DND-41 (cell line): ENCODE measurements around the gene CHADL.

Source experiments
- ATAC-seq: fragments of 200-7000 bp; cut with Tn5 transposase; 3 replicates; pipeline ENCODE4 v1.9.1; 2021; ENCODE audit warnings: low read depth; ENCODE audit not compliant: insufficient read depth
- DNase-seq: peaks from one replicate; pipeline ENCODE4 v3.0.0-alpha.2; 2020
- H2AFZ ChIP-seq: 2 replicates; pipeline ENCODE4 v1.6.0; 2012; ENCODE audit warnings: low read depth, low read length
- H3K27ac ChIP-seq: 2 replicates; pipeline ENCODE4 v1.5.1; 2012; ENCODE audit warnings: low read length, inconsistent platforms
- H3K27me3 ChIP-seq: fragments of 200-600 bp; sonication (generic); 2 replicates; pipeline ENCODE4 v1.6.0; 2012; ENCODE audit warnings: low read length, mild to moderate bottlenecking, inconsistent platforms; ENCODE audit not compliant: insufficient read depth, poor library complexity
- H3K36me3 ChIP-seq: 2 replicates; pipeline ENCODE4 v1.5.1; 2012; ENCODE audit warnings: low read length, inconsistent platforms; ENCODE audit not compliant: insufficient read depth
- H3K4me1 ChIP-seq: 2 replicates; pipeline ENCODE4 v1.5.1; 2012; ENCODE audit warnings: mild to moderate bottlenecking, low read length; ENCODE audit not compliant: insufficient read depth
- H3K4me2 ChIP-seq: 2 replicates; pipeline ENCODE4 v1.6.0; 2012; ENCODE audit warnings: mild to moderate bottlenecking, moderate library complexity, low read length, inconsistent platforms; ENCODE audit not compliant: insufficient read depth
- H3K4me3 ChIP-seq, 2 experiments: fragments of 200-600 bp in 1 of 2; shearing (Covaris generic) in 1 of 2; 2 replicates each; pipeline ENCODE4 v1.5.1; 2012 to 2016; ENCODE audit warnings: inconsistent platforms in 2 of 2, low read length in 2 of 2, mild to moderate bottlenecking in 2 of 2, low read depth in 1 of 2, moderate library complexity in 1 of 2
- H3K79me2 ChIP-seq: 2 replicates; pipeline ENCODE4 v1.6.0; 2012; ENCODE audit warnings: low read length, inconsistent platforms; ENCODE audit not compliant: insufficient read depth
- H3K9ac ChIP-seq: 2 replicates; pipeline ENCODE4 v1.6.0; 2012; ENCODE audit warnings: low read depth, mild to moderate bottlenecking, inconsistent platforms, low read length, moderate library complexity
- H3K9me3 ChIP-seq: 2 replicates; pipeline ENCODE4 v1.5.1; 2012; ENCODE audit warnings: low read length, moderate library complexity, mild to moderate bottlenecking, inconsistent platforms; ENCODE audit not compliant: insufficient read depth, severe bottlenecking
- H4K20me1 ChIP-seq: 2 replicates; pipeline ENCODE4 v1.6.0; 2012; ENCODE audit warnings: low read length; ENCODE audit not compliant: insufficient read depth
- CTCF ChIP-seq: IDR thresholded peaks from 2 replicates; pipeline ENCODE4 v1.5.1; 2012; ENCODE audit warnings: borderline replicate concordance, low read length, moderate library complexity, mild to moderate bottlenecking; ENCODE audit not compliant: poor library complexity, severe bottlenecking; ENCODE audit errors: extremely low read depth
- EZH2 ChIP-seq: IDR thresholded peaks from 3 replicates; pipeline ENCODE4 v1.6.1; 2012; ENCODE audit warnings: borderline replicate concordance, low read depth, mild to moderate bottlenecking, moderate library complexity, low read length, inconsistent platforms; ENCODE audit not compliant: severe bottlenecking

CHADL gene, protein sequence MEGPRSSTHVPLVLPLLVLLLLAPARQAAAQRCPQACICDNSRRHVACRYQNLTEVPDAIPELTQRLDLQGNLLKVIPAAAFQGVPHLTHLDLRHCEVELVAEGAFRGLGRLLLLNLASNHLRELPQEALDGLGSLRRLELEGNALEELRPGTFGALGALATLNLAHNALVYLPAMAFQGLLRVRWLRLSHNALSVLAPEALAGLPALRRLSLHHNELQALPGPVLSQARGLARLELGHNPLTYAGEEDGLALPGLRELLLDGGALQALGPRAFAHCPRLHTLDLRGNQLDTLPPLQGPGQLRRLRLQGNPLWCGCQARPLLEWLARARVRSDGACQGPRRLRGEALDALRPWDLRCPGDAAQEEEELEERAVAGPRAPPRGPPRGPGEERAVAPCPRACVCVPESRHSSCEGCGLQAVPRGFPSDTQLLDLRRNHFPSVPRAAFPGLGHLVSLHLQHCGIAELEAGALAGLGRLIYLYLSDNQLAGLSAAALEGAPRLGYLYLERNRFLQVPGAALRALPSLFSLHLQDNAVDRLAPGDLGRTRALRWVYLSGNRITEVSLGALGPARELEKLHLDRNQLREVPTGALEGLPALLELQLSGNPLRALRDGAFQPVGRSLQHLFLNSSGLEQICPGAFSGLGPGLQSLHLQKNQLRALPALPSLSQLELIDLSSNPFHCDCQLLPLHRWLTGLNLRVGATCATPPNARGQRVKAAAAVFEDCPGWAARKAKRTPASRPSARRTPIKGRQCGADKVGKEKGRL

GRCh38 chr22:41240377-41241132, at the start of gene CHADL:
Gene CHADL, minus strand, starts transcription at chr22:41240931. Its CDS starts 50 bp downstream, at chr22:41240881.
- Histone ChIP-seq H3K27me3 (peaks cover 6% of the 10 kb centered on the region), H4K20me1 (0 out of 2 replicates have a peak, but pooled peaks cover 7% of the 10 kb centered on the region), H3K79me2 (no peaks in the 10 kb centered on the region), H3K9me3 (no peaks in the 10 kb centered on the region), H3K4me1 (peaks cover 15% of the 10 kb centered on the region), H3K9ac (no peak within 1 kb of the TSS), H3K4me3 (no peak within 1 kb of the TSS), H2AFZ (no peak within 1 kb of the TSS; the same call in 1 of the 2 replicates), H3K4me2 (no peak within 1 kb of the TSS), H3K27ac (no peak within 1 kb of the TSS), H3K36me3 (peaks cover 7% of the 10 kb centered on the region)
- no peak for ATAC-seq
- no peak for DNase-seq
- no peak for TF ChIP-seq EZH2
- no peak for TF ChIP-seq CTCF

- H3K79me2 ChIP-seq, result peaks cover 13% of the 10 kb centered on the region
- ATAC-seq, result no peak
- H4K20me1 ChIP-seq, result no peaks in the 10 kb centered on the region
- peaks cover 10% of the 10 kb centered on the region for H3K36me3 ChIP-seq
- no peak overlapping the region for H3K4me2 ChIP-seq
- no peak overlapping the region for H3K4me3 ChIP-seq
- H3K27ac ChIP-seq, result no peak overlapping the region
- TF ChIP-seq CTCF (no peak), EZH2 (no peak)
- no peak overlapping the region for H2AFZ ChIP-seq
- no peak for DNase-seq
- H3K27me3 ChIP-seq, result no peaks in the 10 kb centered on the region
- H3K4me1 ChIP-seq, result peaks cover 16% of the 10 kb centered on the region
- H3K9ac ChIP-seq, result no peak overlapping the region
- H3K9me3 ChIP-seq, result no peaks in the 10 kb centered on the region
Measured at GRCh38 chr22:41289671-41290070, 48.9 kb upstream of the CHADL start.

GRCh38 chr22:41288245-41288946, 47.7 kb upstream of the CHADL start:
- DNase-seq, result no peak
- H3K9ac ChIP-seq, result no peak overlapping the region

More at GRCh38 chr22:41288245-41288946, 47.7 kb upstream of the CHADL start:
- peak overlapping the region; percentile 38; the same call in 1 of the 2 replicates for H2AFZ ChIP-seq
- ATAC-seq, result no peak
- TF ChIP-seq CTCF, result no peak
- TF ChIP-seq EZH2, result no peak
- H3K9me3 ChIP-seq, result no peaks in the 10 kb centered on the region
- H3K27ac ChIP-seq, result no peak overlapping the region
- H3K27me3 ChIP-seq, result no peaks in the 10 kb centered on the region
- peaks cover 4% of the 10 kb centered on the region; the same call in 1 of the 2 replicates for H4K20me1 ChIP-seq
- H3K79me2 ChIP-seq, result peaks cover 26% of the 10 kb centered on the region
- peaks cover 20% of the 10 kb centered on the region for H3K36me3 ChIP-seq
- H3K4me1 ChIP-seq, result peaks cover 26% of the 10 kb centered on the region
- no peak overlapping the region for H3K4me2 ChIP-seq
- H3K4me3 ChIP-seq, result no peak overlapping the region
